ENCODE measurements around the gene ANKS1B.

The ANKS1B gene

DNA sequence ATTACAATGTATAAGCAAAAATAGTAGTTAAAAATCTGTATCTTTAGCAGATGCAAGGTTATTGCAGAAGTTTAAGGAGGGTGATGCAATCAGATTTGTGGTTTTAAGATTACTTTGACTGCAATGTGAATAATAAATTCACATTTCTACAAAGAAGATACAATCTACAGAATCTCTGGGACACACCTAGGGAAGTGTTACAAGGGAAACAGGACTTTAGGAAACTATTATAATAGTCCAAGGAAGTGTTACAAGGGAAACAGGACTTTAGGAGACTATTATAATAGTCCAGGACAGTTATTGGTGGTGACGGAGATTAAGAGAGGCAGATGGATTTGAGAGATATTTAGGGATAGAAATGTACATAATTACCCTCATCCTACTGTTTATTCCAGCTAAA, 491.5 kb downstream of the ANKS1B start:
- TF ChIP-seq CREB1 (IDR thresholded peaks at IDR 0.05; ENCODE audit: low read depth), result no peak
- TF ChIP-seq CEBPB (IDR thresholded peaks at IDR 0.05), result no peak
- no peak for TF ChIP-seq RAD21 (IDR thresholded peaks at IDR 0.05; ENCODE audit: low read depth)
- TF ChIP-seq EP300 (IDR thresholded peaks at IDR 0.05; ENCODE audit: borderline replicate concordance), result no peak
- no peak for TF ChIP-seq NFIC (IDR thresholded peaks at IDR 0.05)
- no peak for TF ChIP-seq FOXM1 (IDR thresholded peaks at IDR 0.05; ENCODE audit: borderline replicate concordance, low read depth)
- TF ChIP-seq EGR1 (IDR thresholded peaks at IDR 0.05), result no peak
- TF ChIP-seq, protein P1, sequence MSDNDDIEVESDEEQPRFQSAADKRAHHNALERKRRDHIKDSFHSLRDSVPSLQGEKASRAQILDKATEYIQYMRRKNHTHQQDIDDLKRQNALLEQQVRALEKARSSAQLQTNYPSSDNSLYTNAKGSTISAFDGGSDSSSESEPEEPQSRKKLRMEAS (IDR thresholded peaks at IDR 0.05), result no peak
- TF ChIP-seq, protein P2, sequence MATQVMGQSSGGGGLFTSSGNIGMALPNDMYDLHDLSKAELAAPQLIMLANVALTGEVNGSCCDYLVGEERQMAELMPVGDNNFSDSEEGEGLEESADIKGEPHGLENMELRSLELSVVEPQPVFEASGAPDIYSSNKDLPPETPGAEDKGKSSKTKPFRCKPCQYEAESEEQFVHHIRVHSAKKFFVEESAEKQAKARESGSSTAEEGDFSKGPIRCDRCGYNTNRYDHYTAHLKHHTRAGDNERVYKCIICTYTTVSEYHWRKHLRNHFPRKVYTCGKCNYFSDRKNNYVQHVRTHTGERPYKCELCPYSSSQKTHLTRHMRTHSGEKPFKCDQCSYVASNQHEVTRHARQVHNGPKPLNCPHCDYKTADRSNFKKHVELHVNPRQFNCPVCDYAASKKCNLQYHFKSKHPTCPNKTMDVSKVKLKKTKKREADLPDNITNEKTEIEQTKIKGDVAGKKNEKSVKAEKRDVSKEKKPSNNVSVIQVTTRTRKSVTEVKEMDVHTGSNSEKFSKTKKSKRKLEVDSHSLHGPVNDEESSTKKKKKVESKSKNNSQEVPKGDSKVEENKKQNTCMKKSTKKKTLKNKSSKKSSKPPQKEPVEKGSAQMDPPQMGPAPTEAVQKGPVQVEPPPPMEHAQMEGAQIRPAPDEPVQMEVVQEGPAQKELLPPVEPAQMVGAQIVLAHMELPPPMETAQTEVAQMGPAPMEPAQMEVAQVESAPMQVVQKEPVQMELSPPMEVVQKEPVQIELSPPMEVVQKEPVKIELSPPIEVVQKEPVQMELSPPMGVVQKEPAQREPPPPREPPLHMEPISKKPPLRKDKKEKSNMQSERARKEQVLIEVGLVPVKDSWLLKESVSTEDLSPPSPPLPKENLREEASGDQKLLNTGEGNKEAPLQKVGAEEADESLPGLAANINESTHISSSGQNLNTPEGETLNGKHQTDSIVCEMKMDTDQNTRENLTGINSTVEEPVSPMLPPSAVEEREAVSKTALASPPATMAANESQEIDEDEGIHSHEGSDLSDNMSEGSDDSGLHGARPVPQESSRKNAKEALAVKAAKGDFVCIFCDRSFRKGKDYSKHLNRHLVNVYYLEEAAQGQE (IDR thresholded peaks at IDR 0.05; ENCODE audit: low read depth), result no peak
- no peak for TF ChIP-seq TCF12 (IDR thresholded peaks at IDR 0.05; ENCODE audit: low read depth)

DNA sequence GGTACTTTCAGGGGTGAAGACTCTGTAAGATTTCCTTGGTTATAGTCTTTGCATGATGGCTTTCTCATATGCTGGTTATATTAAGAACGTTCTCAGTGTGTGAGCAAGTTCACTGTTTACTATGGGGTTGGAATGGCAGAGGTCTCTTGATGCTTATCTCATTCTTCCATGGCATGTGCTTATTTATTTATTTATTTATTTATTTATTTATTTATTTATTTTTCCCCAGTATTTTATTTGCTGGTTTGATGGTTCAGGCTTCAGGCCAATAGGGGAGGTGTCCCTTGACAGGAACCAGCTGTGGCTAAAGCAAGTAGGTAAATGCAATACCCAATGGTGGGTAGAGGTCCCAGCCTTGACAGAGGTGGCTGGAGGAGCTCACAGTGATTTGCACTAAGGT, 498.5 kb downstream of the ANKS1B start:
- TF ChIP-seq TEAD4 (IDR thresholded peaks at IDR 0.05), result no peak
- TF ChIP-seq, protein P2 (IDR thresholded peaks at IDR 0.05; ENCODE audit: low read depth), result no peak
- no peak for TF ChIP-seq ZBTB7A (IDR thresholded peaks at IDR 0.05; ENCODE audit: low read depth)
- TF ChIP-seq NFIC (IDR thresholded peaks at IDR 0.05), result no peak
- TF ChIP-seq TAF1 (IDR thresholded peaks at IDR 0.05; ENCODE audit: low read depth), result no peak
- TF ChIP-seq, protein P1 (IDR thresholded peaks at IDR 0.05), result no peak
- no peak for TF ChIP-seq CEBPB (IDR thresholded peaks at IDR 0.05)
- TF ChIP-seq EGR1 (IDR thresholded peaks at IDR 0.05), result no peak
- no peak for TF ChIP-seq CREB1 (IDR thresholded peaks at IDR 0.05; ENCODE audit: low read depth)
- TF ChIP-seq RAD21 (IDR thresholded peaks at IDR 0.05; ENCODE audit: low read depth), result no peak
- no peak for TF ChIP-seq EP300 (IDR thresholded peaks at IDR 0.05; ENCODE audit: borderline replicate concordance)
- TF ChIP-seq FOXM1 (IDR thresholded peaks at IDR 0.05; ENCODE audit: borderline replicate concordance, low read depth), result no peak
- TF ChIP-seq YY1 (IDR thresholded peaks at IDR 0.05; ENCODE audit: low read depth), result no peak
- TF ChIP-seq TCF12 (IDR thresholded peaks at IDR 0.05; ENCODE audit: low read depth), result no peak
- TF ChIP-seq, protein P3, sequence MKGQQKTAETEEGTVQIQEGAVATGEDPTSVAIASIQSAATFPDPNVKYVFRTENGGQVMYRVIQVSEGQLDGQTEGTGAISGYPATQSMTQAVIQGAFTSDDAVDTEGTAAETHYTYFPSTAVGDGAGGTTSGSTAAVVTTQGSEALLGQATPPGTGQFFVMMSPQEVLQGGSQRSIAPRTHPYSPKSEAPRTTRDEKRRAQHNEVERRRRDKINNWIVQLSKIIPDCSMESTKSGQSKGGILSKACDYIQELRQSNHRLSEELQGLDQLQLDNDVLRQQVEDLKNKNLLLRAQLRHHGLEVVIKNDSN (IDR thresholded peaks at IDR 0.05), result no peak

DNA sequence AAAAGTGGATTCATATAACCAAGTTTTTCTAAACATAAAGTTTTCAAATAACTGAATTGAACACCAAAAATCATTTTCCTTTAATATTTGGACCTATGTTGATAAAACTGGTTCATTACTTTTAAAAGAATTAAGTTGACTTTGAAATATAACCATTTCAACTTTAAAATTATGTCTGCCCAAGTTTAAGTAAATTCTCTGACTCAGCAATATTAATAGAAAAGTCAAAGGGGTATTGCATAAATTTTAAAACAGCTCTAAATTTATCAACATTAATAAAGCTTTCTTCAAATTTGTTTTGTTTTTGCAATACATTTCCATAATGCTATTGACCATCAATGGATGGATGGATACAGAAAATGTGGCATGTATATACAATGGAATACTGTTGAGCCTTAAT, 505.6 kb downstream of the ANKS1B start:
- TF ChIP-seq, protein P2 (IDR thresholded peaks at IDR 0.05; ENCODE audit: low read depth), result no peak
- TF ChIP-seq RAD21 (IDR thresholded peaks at IDR 0.05; ENCODE audit: low read depth) (no peak), EP300 (IDR thresholded peaks at IDR 0.05; ENCODE audit: borderline replicate concordance) (no peak), TCF12 (IDR thresholded peaks at IDR 0.05; ENCODE audit: low read depth) (no peak), FOXM1 (IDR thresholded peaks at IDR 0.05; ENCODE audit: borderline replicate concordance, low read depth) (no peak), CREB1 (IDR thresholded peaks at IDR 0.05; ENCODE audit: low read depth) (no peak), CEBPB (IDR thresholded peaks at IDR 0.05) (no peak)
- TF ChIP-seq, protein P3 (IDR thresholded peaks at IDR 0.05), result no peak

DNA sequence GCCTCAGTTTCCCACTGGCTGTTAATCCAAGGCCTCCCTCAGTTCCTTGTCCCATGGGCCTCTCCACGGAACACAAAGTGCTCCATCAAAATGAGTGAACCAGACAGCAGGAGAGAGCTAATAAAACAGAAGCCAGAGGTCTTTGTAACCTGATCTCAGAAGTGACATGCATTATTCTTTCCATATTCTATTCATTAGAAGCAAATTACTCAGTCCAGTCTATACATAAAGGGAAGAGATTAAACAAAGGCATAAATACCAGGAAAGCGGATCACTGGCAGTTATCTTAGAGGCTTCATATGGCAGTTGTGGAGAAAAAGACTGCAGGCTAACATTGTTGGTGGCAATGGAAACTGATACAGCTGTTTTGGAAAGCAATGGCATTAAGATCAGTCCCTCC, 507.8 kb downstream of the ANKS1B start:
- TF ChIP-seq FOXM1 (IDR thresholded peaks at IDR 0.05; ENCODE audit: borderline replicate concordance, low read depth), result no peak
- TF ChIP-seq TCF12 (IDR thresholded peaks at IDR 0.05; ENCODE audit: low read depth), result no peak
- no peak for TF ChIP-seq ZBTB7A (IDR thresholded peaks at IDR 0.05; ENCODE audit: low read depth)
- TF ChIP-seq, protein P1 (IDR thresholded peaks at IDR 0.05), result no peak
- TF ChIP-seq TEAD4 (IDR thresholded peaks at IDR 0.05), result no peak
- no peak for TF ChIP-seq CEBPB (IDR thresholded peaks at IDR 0.05)
- no peak for TF ChIP-seq RAD21 (IDR thresholded peaks at IDR 0.05; ENCODE audit: low read depth)
- TF ChIP-seq EGR1 (IDR thresholded peaks at IDR 0.05), result no peak
